Measurements from ENCODE around the gene PITX2.

Gene PITX2

DNA sequence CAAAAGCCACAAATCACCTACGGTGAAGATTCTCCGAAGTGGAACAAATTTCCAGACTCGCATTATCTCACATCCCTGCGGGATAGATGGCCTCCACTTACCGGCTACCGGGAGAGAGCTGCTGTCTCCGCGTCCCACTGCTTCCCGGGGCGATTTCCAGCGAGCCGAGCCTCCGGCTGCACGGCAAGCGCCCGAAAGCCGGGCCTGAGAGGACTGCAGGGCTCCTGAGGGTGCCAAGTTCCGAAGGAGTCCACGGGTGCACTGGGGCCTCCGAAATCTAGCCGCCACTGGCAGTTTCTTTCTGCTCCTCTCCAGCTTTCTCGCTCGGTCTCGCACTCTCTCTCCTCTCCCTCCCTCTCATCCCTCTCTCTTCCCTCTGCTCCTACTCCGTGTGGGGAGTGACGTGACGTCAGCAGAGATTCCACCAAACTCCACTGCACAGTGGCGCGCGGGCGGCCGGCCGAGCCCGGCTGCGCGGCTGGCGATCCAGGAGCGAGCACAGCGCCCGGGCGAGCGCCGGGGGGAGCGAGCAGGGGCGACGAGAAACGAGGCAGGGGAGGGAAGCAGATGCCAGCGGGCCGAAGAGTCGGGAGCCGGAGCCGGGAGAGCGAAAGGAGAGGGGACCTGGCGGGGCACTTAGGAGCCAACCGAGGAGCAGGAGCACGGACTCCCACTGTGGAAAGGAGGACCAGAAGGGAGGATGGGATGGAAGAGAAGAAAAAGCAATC, 14.0 kb upstream of the PITX2 start:
- H3K27ac ChIP-seq (ENCODE audit: insufficient read depth, low read length, poor library complexity, severe bottlenecking), result no peak overlapping the region
- no peak overlapping the region for H3K4me3 ChIP-seq (ENCODE audit: insufficient read depth, low read depth, low read length, poor library complexity, severe bottlenecking)
- H3K27me3 ChIP-seq (replicated peaks; ENCODE audit: control insufficient read depth, insufficient read depth, low read length, poor library complexity, severe bottlenecking), result peaks cover 66% of the 10 kb centered on the region

DNA sequence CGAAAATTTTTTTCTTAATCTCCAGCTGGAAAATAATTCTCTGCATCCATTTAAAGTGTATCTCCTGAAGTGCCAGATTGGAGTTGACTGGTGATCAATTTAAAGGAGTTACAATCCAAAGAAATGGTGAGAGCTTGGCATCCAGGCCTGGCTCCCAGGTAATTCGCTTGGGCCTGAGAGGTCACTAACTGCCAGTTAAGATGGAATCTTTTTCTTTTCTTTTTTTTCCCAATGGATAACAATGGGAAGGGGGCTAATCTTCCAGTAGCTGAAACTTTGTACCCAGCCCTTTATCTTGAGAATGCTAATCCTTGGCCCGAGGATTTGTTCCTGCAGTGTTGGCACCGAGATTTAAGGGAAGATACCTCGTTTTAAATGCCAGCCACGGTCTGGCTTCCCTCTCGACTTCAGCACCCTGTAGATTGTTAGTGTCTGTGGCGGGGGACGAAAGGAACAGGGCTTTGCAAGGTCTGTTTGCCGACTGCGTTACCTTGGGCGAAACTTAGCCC, 13.3 kb upstream of the PITX2 start:
- H3K27me3 ChIP-seq (replicated peaks; ENCODE audit: control insufficient read depth, insufficient read depth, low read length, poor library complexity, severe bottlenecking), result peaks cover 64% of the 10 kb centered on the region
- no peak for DNase-seq
- no peaks in the 10 kb centered on the region for H3K9me3 ChIP-seq (ENCODE audit: control insufficient read depth, low read length)
- H3K4me3 ChIP-seq (ENCODE audit: insufficient read depth, low read depth, low read length, poor library complexity, severe bottlenecking), result no peak overlapping the region
- no peaks in the 10 kb centered on the region for H3K36me3 ChIP-seq (ENCODE audit: control insufficient read depth, insufficient read depth, low read length)
- H3K4me1 ChIP-seq (ENCODE audit: control insufficient read depth, insufficient read depth, low read length, poor library complexity, severe bottlenecking), result peaks cover 7% of the 10 kb centered on the region
- no peak overlapping the region for H3K27ac ChIP-seq (ENCODE audit: insufficient read depth, low read length, poor library complexity, severe bottlenecking)

More for the DNA sequence above, 14.0 kb upstream of the PITX2 start:
- no peak for DNase-seq
- no peaks in the 10 kb centered on the region for H3K36me3 ChIP-seq (ENCODE audit: control insufficient read depth, insufficient read depth, low read length)
- no peaks in the 10 kb centered on the region for H3K9me3 ChIP-seq (ENCODE audit: control insufficient read depth, low read length)
- peaks cover 6% of the 10 kb centered on the region for H3K4me1 ChIP-seq (ENCODE audit: control insufficient read depth, insufficient read depth, low read length, poor library complexity, severe bottlenecking)

DNA sequence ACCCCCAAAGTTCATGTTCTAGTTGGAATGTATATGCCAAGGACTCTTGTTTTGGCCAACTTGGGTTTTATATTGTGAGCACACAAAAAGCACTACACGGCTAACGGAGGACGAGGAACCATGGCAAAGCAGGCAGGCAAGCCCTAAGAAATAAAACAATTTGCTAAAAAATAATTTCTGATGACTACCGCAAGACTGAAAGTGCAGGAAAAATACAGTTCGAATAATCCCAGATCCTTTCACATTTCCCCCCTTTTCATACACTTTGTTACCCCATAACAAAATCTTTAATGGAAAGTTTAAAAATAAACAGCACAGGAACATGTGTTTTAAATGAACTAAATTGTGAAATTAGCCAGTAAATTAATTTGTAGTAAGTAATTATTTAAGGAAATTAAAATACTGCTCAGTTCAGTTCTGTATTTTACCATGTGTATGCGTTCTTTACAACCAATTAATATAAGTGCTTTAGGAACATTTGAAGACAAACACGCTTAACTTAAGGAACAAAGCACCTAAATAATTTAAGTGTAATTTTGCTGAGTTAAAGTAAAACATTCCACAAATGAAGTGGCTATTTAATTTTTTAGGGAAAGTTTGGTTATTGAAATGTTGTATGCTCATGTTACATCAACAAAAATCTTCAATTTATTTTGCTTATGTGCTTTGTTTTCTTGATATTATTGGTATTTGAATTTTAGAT, 12.4 kb upstream of the PITX2 start:
- H3K27ac ChIP-seq (ENCODE audit: insufficient read depth, low read length, poor library complexity, severe bottlenecking), result no peak overlapping the region
- peaks cover 7% of the 10 kb centered on the region for H3K4me1 ChIP-seq (ENCODE audit: control insufficient read depth, insufficient read depth, low read length, poor library complexity, severe bottlenecking)
- no peaks in the 10 kb centered on the region for H3K36me3 ChIP-seq (ENCODE audit: control insufficient read depth, insufficient read depth, low read length)
- no peaks in the 10 kb centered on the region for H3K9me3 ChIP-seq (ENCODE audit: control insufficient read depth, low read length)
- H3K4me3 ChIP-seq (ENCODE audit: insufficient read depth, low read depth, low read length, poor library complexity, severe bottlenecking), result no peak overlapping the region
- peaks cover 72% of the 10 kb centered on the region for H3K27me3 ChIP-seq (replicated peaks; ENCODE audit: control insufficient read depth, insufficient read depth, low read length, poor library complexity, severe bottlenecking)
- no peak for DNase-seq

DNA sequence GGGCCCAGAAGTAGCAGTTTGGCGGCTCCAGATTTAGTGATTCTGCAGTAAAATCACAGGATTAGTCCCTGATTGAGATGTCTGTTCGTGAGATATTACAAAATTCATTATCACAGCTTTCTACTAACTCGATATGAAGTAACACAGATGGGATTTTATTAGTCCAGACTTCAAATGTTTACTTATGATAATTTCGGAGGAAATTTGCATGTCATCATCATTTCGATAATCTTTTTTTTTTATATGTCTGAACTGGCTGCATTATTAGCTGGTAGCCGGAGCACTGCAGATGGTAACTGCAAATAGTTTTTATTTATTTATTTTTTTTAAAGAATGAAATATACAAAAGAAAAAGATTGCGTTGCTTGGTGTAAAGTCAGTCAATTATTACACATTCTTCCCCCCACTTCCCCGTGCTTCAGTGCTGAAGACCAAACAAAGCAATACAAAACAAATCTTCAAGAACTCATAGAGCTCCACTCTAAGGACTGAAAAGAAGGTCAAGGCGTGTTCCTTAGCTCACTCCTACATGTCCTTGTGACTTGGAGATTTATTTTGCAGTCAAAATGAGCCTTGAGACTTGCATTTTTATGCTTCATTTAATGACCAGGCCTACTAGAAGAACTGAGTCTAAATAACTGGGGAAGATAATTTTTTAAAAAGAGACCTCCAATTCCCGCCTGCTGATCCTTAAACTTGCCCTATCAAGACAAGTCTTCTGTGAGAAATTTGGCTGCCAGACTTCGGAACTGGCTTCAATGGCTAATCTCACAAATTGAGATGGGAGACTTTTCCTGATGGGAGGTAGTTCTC, 11.7 kb upstream of the PITX2 start:
- H3K27me3 ChIP-seq (replicated peaks; ENCODE audit: control insufficient read depth, insufficient read depth, low read length, poor library complexity, severe bottlenecking), result peaks cover 74% of the 10 kb centered on the region
- no peaks in the 10 kb centered on the region for H3K36me3 ChIP-seq (ENCODE audit: control insufficient read depth, insufficient read depth, low read length)
- no peak for DNase-seq
- H3K4me1 ChIP-seq (ENCODE audit: control insufficient read depth, insufficient read depth, low read length, poor library complexity, severe bottlenecking), result peaks cover 7% of the 10 kb centered on the region
- H3K27ac ChIP-seq (ENCODE audit: insufficient read depth, low read length, poor library complexity, severe bottlenecking), result no peak overlapping the region
- no peaks in the 10 kb centered on the region for H3K9me3 ChIP-seq (ENCODE audit: control insufficient read depth, low read length)
- no peak overlapping the region for H3K4me3 ChIP-seq (ENCODE audit: insufficient read depth, low read depth, low read length, poor library complexity, severe bottlenecking)

DNA sequence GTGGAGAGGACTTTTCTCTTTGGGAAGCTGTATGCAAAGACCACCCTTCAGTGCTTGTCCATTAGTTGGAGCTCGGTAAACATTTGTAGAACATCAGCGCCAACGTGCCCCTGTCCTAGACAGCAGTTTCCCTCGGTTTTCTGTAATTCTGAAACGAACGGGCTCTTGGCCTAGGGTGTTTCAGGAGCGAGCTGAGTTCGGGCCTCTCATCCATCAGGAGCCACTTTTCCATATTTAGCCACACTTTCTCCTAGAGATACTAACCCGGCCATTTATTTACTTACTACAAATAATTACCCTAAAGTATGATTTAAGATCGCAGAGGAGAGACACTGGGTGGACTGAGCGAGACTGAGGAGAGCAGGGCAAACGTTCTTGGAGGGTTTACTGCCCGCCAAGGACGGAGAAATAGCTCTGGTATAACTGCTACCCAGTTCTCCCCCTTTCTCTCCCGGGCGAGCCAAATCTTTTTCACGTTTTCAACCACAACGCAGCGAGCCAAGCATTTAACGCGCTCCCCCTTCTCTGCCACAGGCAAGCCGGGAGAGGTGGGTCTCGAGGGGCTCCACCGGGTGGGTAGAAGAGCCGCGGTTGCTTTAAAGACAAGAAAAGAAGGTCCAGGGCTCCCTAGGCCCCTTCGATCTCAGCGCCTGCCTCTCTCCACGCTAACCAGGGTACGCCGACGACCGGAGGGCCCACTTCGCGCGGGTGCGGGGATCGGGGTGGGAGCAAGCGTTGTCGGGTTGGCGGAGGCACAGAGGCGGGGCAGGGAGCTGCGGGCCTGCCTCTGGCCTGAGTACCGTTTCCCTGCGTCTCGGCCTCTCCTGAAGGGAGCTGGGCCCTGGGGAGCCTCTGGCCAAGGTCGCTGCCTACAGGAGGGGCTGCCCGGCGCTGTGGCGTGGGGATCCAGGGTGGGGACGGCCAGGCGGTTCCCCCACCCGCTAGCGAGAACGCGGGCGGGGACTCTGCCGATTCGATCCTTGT, 10.8 kb upstream of the PITX2 start:
- Histone ChIP-seq H3K27ac (ENCODE audit: insufficient read depth, low read length, poor library complexity, severe bottlenecking) (no peak overlapping the region), H3K4me1 (ENCODE audit: control insufficient read depth, insufficient read depth, low read length, poor library complexity, severe bottlenecking) (peaks cover 7% of the 10 kb centered on the region), H3K27me3 (replicated peaks; ENCODE audit: control insufficient read depth, insufficient read depth, low read length, poor library complexity, severe bottlenecking) (peaks cover 76% of the 10 kb centered on the region), H3K4me3 (ENCODE audit: insufficient read depth, low read depth, low read length, poor library complexity, severe bottlenecking) (no peak overlapping the region), H3K36me3 (ENCODE audit: control insufficient read depth, insufficient read depth, low read length) (no peaks in the 10 kb centered on the region), H3K9me3 (ENCODE audit: control insufficient read depth, low read length) (no peaks in the 10 kb centered on the region)
- DNase-seq, result no peak

DNA sequence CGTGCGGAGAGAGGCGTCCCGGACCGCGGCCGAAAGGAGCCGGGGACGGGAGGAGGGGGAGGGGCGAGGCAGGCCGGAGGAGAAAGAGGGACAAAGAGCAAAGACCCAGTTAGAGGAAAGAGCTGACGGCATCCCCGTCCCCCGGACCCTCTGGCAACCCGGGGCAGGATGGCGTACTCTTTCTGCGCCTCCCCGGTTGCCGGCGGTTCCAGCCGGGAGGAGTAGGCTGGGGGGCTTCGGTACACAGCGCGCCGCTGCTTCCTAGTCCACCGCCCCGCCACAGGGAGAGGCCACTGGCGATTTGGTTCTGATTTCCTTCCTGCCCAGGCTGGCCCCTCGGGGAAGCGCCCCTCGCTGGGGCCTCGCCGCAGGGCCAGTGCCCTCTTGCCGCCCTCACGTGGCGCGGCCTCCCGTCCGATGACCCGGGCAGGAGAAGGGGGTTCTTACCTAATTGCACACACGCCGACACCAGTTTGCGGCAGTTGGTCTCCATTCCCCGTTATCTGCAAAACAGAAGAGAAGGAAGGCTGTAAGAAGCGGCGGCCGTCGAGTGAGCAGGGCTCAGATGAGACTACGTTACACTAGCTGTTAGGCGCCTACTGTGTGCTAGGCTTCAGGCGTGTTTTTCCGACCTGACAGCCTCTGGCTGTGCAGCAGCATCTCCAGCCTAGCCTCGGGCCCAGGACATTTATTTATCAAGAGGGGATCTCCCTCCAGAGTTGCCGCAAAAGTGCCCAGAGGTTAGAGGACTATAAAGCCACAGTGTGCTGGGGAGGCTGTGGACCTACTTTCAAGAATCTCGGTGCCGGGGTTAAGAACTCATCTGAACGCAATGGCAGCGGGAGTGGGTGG, 9.9 kb upstream of the PITX2 start:
- no peaks in the 10 kb centered on the region for H3K9me3 ChIP-seq (ENCODE audit: control insufficient read depth, low read length)
- no peak for DNase-seq
- H3K4me3 ChIP-seq (ENCODE audit: insufficient read depth, low read depth, low read length, poor library complexity, severe bottlenecking), result no peak overlapping the region
- H3K27ac ChIP-seq (ENCODE audit: insufficient read depth, low read length, poor library complexity, severe bottlenecking), result no peak overlapping the region
- H3K36me3 ChIP-seq (ENCODE audit: control insufficient read depth, insufficient read depth, low read length), result no peaks in the 10 kb centered on the region
- H3K4me1 ChIP-seq (ENCODE audit: control insufficient read depth, insufficient read depth, low read length, poor library complexity, severe bottlenecking), result peaks cover 7% of the 10 kb centered on the region
- H3K27me3 ChIP-seq (replicated peaks; ENCODE audit: control insufficient read depth, insufficient read depth, low read length, poor library complexity, severe bottlenecking), result peaks cover 79% of the 10 kb centered on the region

DNA sequence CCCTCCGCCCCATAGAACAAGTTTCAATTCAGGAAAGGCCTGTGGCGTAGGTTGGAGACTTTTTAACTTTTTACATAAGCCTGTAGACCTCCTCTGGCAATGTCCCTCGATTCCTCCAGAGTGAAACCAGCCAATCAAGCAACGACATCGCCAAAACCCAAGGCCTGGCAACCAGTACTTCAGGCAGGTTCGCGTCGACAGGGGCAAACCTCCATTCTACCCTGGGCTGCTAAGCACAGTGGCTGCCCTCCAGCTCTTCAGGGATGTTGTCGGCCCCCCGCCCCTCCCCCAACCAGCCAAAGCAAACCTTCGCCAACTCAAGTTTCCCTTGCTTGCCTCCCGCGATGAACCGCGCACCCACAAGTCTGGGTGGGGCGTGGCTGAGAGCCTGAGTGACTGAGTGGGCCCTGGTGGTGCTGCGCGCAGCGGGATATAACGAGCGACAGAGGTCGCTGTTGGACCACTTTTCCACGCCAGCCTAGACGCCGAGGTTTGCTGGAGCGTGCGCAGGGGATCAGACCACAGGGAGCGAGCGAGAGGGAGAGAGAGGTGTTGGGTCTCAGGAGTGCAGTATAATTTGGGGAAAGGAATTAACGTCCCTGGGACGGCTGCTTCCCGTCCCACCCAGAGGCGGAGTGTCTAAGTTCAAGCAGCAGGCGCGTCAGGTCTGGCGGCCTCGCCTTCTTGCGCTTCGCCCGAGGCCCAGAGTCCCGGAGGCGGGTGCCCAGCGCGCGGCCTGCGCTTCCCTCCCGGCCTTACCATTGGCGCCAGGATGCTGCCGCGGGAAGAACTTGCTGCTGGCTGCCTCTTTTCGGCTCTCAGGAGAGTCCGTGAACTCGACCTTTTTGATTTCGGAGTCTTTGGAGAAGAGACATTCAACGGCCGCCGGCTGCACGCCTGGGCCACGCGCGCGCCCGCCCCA, 9.0 kb upstream of the PITX2 start:
- Histone ChIP-seq H3K4me3 (ENCODE audit: insufficient read depth, low read depth, low read length, poor library complexity, severe bottlenecking) (no peak overlapping the region), H3K4me1 (ENCODE audit: control insufficient read depth, insufficient read depth, low read length, poor library complexity, severe bottlenecking) (peaks cover 7% of the 10 kb centered on the region), H3K9me3 (ENCODE audit: control insufficient read depth, low read length) (no peaks in the 10 kb centered on the region), H3K27ac (ENCODE audit: insufficient read depth, low read length, poor library complexity, severe bottlenecking) (no peak overlapping the region), H3K36me3 (ENCODE audit: control insufficient read depth, insufficient read depth, low read length) (no peaks in the 10 kb centered on the region), H3K27me3 (replicated peaks; ENCODE audit: control insufficient read depth, insufficient read depth, low read length, poor library complexity, severe bottlenecking) (peaks cover 77% of the 10 kb centered on the region)
- no peak for DNase-seq

DNA sequence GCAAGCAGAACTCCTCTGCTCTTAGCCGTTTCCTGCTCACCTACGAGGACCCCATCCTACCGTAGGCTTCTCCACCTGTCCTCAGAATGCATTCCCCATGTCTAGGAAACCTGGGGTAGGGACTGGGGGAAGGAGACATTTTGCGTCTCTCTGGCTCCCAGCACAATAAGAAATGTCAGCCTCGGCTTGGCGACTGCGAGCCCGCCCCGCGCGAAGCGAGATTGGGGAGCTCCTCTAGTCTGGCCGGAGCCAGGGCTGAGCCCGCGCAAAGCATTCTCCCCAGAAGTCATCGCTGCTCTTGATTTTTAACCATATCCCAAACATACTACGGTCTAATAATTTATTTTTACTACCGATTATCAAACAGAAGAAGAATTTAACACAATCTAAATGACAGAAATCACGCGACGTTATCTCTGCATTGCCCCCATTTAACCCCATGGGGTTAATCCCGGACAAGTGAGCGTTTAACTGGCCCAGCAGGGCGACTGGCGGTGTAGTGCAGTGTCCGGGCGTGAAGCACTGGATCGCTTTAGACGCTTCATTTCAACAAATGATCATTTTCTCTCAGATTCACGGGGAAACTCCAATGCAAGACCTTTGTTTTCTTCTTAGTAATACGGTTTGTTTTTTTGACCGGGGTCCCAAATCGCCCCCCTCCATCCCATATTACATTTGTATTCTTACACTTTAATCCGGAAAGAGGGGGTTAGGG, 8.0 kb upstream of the PITX2 start:
- Histone ChIP-seq H3K9me3 (ENCODE audit: control insufficient read depth, low read length) (no peaks in the 10 kb centered on the region), H3K4me1 (ENCODE audit: control insufficient read depth, insufficient read depth, low read length, poor library complexity, severe bottlenecking) (peaks cover 7% of the 10 kb centered on the region), H3K27me3 (replicated peaks; ENCODE audit: control insufficient read depth, insufficient read depth, low read length, poor library complexity, severe bottlenecking) (peaks cover 81% of the 10 kb centered on the region), H3K27ac (ENCODE audit: insufficient read depth, low read length, poor library complexity, severe bottlenecking) (no peak overlapping the region), H3K36me3 (ENCODE audit: control insufficient read depth, insufficient read depth, low read length) (no peaks in the 10 kb centered on the region), H3K4me3 (ENCODE audit: insufficient read depth, low read depth, low read length, poor library complexity, severe bottlenecking) (no peak overlapping the region)
- no peak for DNase-seq

All from effector memory CD4-positive, alpha-beta T cell (primary cell).